HG03159 (cell line): ENCODE data around the gene KLHL35.
"Not testable (repeated sequence)": the region's sequence is repeated elsewhere in the genome, so short reads cannot be mapped to it uniquely, and the experiment has no call there.

Experiments used
- ATAC-seq: cut with Tn5 transposase; IDR thresholded peaks from one replicate; pipeline ENCODE4 v1.9.1; 2021; ENCODE audit warnings: mild to moderate bottlenecking, moderate library complexity; ENCODE audit not compliant: unreplicated experiment

KLHL35 gene

GRCh38 chr11:75398906-75399305 is 34.1 kb downstream of the KLHL35 start:
- ATAC-seq, result no peak

GRCh38 chr11:75394085-75394840 is 38.7 kb downstream of the KLHL35 start:
- no peak for ATAC-seq

- no peak for ATAC-seq
These were observed 43.1 kb downstream of the KLHL35 start for GRCh38 chr11:75389925-75390324.

- ATAC-seq, result no peak
These were observed 43.8 kb downstream of the KLHL35 start for GRCh38 chr11:75389276-75389605.

GRCh38 chr11:75388386-75389275 is 44.4 kb downstream of the KLHL35 start:
- ATAC-seq, result peak; percentile 56

GRCh38 chr11:75387736-75388294 is 45.2 kb downstream of the KLHL35 start:
- no peak for ATAC-seq

- no peak for ATAC-seq
These were observed 45.9 kb downstream of the KLHL35 start for GRCh38 chr11:75386942-75387630.

GRCh38 chr11:75384438-75385080 is 48.4 kb downstream of the KLHL35 start:
- no peak for ATAC-seq

- ATAC-seq, result no peak
These were observed 49.8 kb downstream of the KLHL35 start for GRCh38 chr11:75383246-75383645.

GRCh38 chr11:75380716-75381420 is 52.1 kb downstream of the KLHL35 start:
- ATAC-seq, result no peak

GRCh38 chr11:75380245-75380644 is 52.8 kb downstream of the KLHL35 start:
- ATAC-seq, result no peak

- ATAC-seq, result not testable (repeated sequence)
These were observed 54.2 kb downstream of the KLHL35 start for GRCh38 chr11:75378776-75379175.

GRCh38 chr11:75376175-75376574 is 56.8 kb downstream of the KLHL35 start:
- no peak for ATAC-seq

- ATAC-seq, result no peak
These were observed 57.4 kb downstream of the KLHL35 start for GRCh38 chr11:75375626-75376025.

- no peak for ATAC-seq
These were observed 58.4 kb downstream of the KLHL35 start for GRCh38 chr11:75374646-75375045.

GRCh38 chr11:75373201-75373600 is 59.8 kb downstream of the KLHL35 start:
- no peak for ATAC-seq
